Cardiac fibroblast (primary cell): ENCODE results near the gene PDHA2.
"Not testable (repeated sequence)": the region's sequence is repeated elsewhere in the genome, so short reads cannot be mapped to it uniquely, and the experiment has no call there.

Experiments
- DNase-seq, 2 donors: peaks; one replicate each; pipeline versions ENCODE4 v3.0.0 to v3.0.0-alpha.2; 2010; ENCODE audit warnings: low read depth in 2 of 2
- H3K4me3 ChIP-seq, 2 donors: replicated peaks in 1 of 2; 1 replicate in 1 of 2; 2 replicates in 1 of 2; pipeline ENCODE4 v1.5.1; 2011; ENCODE audit warnings: low read depth in 2 of 2, low read length in 2 of 2, mild to moderate bottlenecking in 2 of 2, moderate library complexity in 1 of 2
- TF ChIP-seq, protein P1 (sequence below): IDR thresholded peaks from one replicate; pipeline ENCODE4 v1.5.1; 2011; ENCODE audit warnings: low read depth, mild to moderate bottlenecking, low read length, inconsistent platforms

PDHA2 gene

DNA sequence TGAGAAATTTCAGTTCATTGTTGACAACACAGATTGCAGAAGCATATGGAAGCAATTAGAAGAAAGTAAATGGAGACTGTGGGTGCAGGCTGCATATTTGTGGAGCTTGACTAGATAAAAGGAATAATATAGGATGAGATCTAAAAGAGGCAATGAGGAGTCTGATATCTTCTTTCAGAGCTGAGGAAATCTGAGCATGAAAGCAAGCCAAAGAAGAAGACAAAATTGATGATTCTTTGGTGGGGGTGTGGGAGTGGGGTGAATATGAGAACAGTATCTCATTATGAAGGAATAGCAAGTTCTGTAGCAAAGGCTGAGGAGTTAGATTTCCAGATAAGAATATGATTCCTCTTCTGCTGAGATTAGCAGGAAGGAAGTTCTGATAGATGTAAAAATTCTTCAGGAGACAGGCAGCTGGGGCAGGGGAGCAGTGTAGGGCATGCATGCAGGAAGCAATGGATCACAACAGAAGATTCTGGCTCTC, 6.1 kb upstream of the PDHA2 start:
- DNase-seq: no peak
- TF ChIP-seq, protein P1, sequence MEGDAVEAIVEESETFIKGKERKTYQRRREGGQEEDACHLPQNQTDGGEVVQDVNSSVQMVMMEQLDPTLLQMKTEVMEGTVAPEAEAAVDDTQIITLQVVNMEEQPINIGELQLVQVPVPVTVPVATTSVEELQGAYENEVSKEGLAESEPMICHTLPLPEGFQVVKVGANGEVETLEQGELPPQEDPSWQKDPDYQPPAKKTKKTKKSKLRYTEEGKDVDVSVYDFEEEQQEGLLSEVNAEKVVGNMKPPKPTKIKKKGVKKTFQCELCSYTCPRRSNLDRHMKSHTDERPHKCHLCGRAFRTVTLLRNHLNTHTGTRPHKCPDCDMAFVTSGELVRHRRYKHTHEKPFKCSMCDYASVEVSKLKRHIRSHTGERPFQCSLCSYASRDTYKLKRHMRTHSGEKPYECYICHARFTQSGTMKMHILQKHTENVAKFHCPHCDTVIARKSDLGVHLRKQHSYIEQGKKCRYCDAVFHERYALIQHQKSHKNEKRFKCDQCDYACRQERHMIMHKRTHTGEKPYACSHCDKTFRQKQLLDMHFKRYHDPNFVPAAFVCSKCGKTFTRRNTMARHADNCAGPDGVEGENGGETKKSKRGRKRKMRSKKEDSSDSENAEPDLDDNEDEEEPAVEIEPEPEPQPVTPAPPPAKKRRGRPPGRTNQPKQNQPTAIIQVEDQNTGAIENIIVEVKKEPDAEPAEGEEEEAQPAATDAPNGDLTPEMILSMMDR: no peak
- H3K4me3 ChIP-seq: no peak overlapping the region

DNA sequence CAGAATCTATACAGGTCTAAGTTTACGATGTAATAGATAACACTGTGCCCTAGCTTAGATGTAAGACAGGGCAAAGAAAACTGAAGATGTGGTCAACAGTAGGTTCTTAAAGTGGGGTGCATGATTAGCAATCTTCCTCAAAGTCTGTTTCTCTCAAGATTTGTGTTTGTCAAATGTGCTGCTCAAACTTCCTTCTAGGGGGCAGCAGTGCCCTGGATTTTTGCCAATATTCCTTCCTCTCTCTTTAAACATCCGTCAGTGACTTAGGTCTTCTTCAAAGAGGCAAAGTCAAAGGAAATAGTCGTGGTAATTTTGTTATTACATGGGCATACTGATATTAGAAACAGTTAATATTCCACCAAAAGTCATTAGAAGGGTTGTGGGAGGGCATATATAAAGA, 4.2 kb upstream of the PDHA2 start:
- TF ChIP-seq, protein P1: no peak
- no peak overlapping the region for H3K4me3 ChIP-seq
- peak in 1 of 2 donors; percentile 36 for DNase-seq

DNA sequence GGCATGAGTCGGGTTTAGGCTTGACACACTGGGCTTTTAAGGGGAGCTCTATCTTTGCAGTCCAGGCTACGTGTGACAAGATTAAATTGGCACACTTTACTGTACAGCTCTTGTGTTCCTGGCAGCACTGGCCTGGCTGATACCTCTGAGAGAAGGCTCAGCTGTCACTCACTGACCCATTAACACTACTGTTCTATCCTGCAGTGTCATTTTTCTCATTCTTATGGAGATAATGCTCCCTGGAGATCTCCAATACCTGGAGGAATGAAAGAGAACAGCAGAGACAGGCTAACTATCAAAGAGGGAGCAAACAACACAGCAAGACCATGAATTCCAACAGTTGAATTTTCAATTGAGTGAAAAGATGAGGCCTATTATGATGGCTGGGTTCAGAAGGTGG, 1.7 kb upstream of the PDHA2 start:
- TF ChIP-seq, protein P1: no peak
- no peak overlapping the region for H3K4me3 ChIP-seq
- no peak for DNase-seq

DNA sequence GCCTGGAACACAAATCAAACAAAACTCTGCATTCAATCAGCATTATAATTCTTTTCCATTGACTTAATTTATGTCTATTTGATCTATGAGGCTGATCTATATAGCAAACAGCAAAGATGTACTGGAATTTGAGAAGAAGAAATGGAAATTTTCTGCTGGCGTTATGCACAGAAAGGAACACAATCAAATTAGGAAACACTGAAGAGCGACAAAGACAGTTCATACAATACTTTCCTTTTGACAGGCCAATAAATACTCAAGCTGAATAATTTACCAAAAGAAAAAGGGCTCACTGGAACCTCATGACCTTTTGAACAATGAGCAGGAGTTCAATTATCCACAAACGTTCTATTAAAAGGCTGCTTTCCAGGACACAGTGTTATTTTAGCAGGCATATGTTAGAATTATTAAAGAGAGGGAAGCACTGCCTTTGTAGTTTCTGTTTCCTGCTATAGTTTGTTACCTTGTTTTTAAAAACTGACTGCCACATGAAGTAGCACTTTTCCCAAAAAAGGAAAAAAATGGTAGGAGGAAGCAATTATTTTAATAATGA, 8.1 kb downstream of the PDHA2 start:
- H3K4me3 ChIP-seq: no peak overlapping the region
- no peak for DNase-seq
- TF ChIP-seq, protein P1: no peak

DNA sequence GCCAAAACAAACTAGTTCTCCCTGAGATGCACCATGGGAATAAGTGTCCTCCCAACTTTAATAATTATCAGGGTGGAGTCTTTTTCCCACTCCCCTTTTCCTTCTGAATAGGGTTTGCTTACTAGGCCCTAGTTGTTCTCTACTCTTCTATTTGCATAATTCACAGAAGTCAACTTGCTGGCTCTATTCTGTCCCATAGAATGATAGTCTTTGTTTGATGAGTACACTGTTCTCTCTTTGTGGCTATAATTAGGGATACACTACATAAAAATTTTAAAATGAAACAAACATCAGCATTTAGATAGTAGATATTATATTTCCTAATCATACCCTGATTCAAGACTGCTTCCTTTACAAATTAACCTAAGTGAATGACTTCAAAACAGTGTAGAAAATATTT, 10.3 kb downstream of the PDHA2 start:
- H3K4me3 ChIP-seq: no peak overlapping the region
- no peak for DNase-seq
- TF ChIP-seq, protein P1: no peak

DNA sequence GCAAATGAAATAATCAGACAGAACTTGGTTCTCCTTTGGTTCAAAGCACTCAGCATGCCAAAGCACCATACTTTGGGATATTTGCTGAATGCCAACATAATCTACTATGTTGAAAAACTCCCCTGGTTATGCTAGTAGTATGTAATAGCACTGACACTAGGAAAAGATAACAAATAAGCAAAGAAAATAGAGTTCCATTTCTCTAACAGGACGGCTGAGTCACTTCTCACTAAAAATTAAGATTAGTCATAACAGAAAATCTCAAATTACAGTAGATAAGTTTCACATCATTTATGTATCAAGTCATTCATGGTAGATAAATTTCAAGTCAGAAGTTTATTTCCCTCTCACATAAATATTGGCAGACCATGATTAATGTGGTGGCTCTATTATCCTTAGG, 17.9 kb downstream of the PDHA2 start:
- no peak overlapping the region for H3K4me3 ChIP-seq
- peak; percentile 23 to 37 for DNase-seq
- TF ChIP-seq, protein P1: no peak

DNA sequence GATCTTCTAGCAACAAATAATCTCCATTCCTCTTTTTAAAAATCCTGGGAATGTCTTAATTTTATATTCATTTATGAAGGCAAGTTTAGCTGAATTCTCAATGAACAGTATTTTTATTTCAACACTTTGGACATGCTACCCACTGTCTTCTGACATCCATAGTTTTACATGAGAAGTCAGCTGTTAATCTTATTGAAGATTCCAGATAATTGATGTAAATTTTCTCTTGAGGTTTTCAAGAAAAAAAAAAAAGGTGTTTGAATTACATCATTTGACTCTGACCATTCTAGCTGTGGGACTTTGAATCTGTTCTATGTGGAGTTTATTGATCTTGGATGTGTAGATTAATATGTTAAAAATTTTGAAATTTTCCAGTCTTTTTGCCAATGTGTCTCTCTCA, 28.0 kb downstream of the PDHA2 start:
- no peak overlapping the region for H3K4me3 ChIP-seq
- TF ChIP-seq, protein P1: no peak
- peak; percentile 19 to 29 for DNase-seq

DNA sequence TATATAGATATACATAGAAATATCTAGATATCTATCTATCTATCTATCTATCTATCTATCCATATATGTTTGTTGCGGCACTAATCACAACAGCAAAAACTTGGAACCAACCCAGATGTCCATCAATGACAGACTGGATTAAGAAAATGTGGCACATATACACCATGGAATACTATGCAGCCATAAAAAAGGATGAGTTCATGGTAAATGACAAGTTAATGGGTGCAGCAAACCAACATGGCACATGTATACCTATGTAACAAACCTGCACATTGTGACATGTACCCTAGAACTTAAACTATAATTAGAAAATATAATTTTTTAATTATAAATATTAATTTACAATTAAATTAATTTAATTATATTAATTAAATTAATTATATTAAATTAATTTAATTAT, 29.5 kb downstream of the PDHA2 start:
- DNase-seq, H3K4me3 ChIP-seq: not testable (repeated sequence)
